Measurements from ENCODE around the gene SETBP1. TPM values are rescaled to one million over a fixed set of nuclear protein-coding genes. Genes with fewer than 3 reads are reported as not detected.

The SETBP1 gene
- total RNA-seq, 1 donor from 2014 or later = 131 TPM

DNA sequence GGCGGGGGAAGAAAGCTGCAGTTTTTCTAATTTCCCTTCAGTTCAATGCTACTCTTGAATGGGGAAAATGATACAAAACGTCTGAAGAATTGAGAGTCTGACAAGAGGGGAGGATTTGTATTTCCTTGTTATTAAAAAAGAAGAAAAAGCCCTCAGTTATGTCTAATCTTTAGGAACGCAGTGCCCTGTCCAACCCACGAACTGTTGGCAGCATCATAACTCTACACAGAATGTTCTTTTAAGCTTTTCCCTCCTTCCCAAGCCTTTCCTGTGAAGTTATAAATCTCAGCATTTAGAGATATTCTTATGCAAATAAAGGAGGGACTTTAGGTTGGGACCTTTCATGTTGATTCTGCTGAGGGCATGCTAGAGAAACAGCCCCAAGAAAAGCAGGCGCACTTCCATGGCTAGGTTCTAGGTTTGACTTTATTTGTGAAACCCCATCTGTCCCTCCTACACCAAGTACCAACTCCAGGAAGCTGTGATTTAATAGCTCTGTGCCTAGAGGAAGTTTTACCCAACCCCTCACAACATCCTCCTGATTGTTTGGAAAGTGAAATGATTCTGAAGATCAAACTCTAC is 288.6 kb downstream of the SETBP1 start:
- TF ChIP-seq, protein P1, sequence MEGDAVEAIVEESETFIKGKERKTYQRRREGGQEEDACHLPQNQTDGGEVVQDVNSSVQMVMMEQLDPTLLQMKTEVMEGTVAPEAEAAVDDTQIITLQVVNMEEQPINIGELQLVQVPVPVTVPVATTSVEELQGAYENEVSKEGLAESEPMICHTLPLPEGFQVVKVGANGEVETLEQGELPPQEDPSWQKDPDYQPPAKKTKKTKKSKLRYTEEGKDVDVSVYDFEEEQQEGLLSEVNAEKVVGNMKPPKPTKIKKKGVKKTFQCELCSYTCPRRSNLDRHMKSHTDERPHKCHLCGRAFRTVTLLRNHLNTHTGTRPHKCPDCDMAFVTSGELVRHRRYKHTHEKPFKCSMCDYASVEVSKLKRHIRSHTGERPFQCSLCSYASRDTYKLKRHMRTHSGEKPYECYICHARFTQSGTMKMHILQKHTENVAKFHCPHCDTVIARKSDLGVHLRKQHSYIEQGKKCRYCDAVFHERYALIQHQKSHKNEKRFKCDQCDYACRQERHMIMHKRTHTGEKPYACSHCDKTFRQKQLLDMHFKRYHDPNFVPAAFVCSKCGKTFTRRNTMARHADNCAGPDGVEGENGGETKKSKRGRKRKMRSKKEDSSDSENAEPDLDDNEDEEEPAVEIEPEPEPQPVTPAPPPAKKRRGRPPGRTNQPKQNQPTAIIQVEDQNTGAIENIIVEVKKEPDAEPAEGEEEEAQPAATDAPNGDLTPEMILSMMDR (IDR thresholded peaks at IDR 0.05; ENCODE audit: unreplicated experiment) = no peak
- H3K27ac Mint-ChIP-seq (ENCODE audit: unreplicated experiment) = peak overlapping the region; percentile 14
- H3K9me3 Mint-ChIP-seq (ENCODE audit: unreplicated experiment) = no peaks in the 10 kb centered on the region
- peaks cover 25% of the 10 kb centered on the region for H3K36me3 Mint-ChIP-seq (ENCODE audit: low read depth, unreplicated experiment)
- peaks cover 5% of the 10 kb centered on the region for H3K27me3 Mint-ChIP-seq (ENCODE audit: unreplicated experiment)
- H3K4me1 Mint-ChIP-seq (ENCODE audit: unreplicated experiment) = peaks cover 43% of the 10 kb centered on the region
- H3K4me3 Mint-ChIP-seq (ENCODE audit: unreplicated experiment) = no peak overlapping the region
- no peak for DNase-seq (ENCODE audit: low spot score)

DNA sequence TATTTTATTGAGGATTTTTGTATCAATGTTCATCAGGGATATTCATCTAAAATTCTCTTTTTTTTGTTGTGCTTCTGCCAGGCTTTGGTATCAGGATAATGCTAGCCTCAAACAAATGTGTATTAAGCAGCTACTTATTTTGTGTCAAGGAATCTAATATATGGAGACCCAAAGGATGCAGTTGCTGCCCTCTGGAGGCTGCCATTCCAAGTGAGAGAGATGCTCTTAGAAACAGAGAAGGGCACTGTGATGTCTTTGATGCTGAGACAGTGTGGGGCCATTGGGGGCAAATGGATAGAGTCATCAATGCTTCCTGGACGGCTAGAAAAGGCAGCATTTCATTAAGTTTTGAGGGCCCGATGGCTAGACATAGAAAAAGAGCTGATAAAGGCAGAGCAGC is 292.6 kb downstream of the SETBP1 start:
- Mint-ChIP-seq H3K36me3 (ENCODE audit: low read depth, unreplicated experiment) (peaks cover 8% of the 10 kb centered on the region), H3K27ac (ENCODE audit: unreplicated experiment) (no peak overlapping the region), H3K27me3 (ENCODE audit: unreplicated experiment) (peaks cover 2% of the 10 kb centered on the region), H3K4me1 (ENCODE audit: unreplicated experiment) (peaks cover 50% of the 10 kb centered on the region), H3K9me3 (ENCODE audit: unreplicated experiment) (no peaks in the 10 kb centered on the region), H3K4me3 (ENCODE audit: unreplicated experiment) (peak overlapping the region; percentile 73)
- TF ChIP-seq, protein P1 (IDR thresholded peaks at IDR 0.05; ENCODE audit: unreplicated experiment) = no peak
- no peak for DNase-seq (ENCODE audit: low spot score)

DNA sequence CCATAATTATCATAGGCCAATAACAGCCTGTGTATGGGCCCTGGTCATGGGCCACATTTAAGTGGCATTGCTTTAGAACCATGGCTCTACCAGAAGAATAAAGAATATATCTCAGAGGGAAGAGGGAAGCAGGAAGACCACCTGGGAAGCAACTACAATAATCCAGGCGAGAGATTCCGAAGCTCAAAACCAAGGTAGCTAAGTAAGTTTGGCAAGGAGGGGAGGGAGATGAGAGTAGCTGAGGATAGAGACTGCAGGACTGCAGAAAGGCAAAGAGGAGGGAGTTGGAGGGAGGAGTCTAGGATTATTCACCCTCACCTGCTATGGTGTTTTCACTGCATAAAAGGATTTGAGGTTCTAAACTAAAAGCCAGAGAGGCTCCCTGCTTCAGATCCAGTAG is 293.5 kb downstream of the SETBP1 start:
- Mint-ChIP-seq H3K27me3 (ENCODE audit: unreplicated experiment) (peaks cover 2% of the 10 kb centered on the region), H3K4me3 (ENCODE audit: unreplicated experiment) (peak overlapping the region; percentile 38), H3K9me3 (ENCODE audit: unreplicated experiment) (no peaks in the 10 kb centered on the region), H3K27ac (ENCODE audit: unreplicated experiment) (no peak overlapping the region), H3K36me3 (ENCODE audit: low read depth, unreplicated experiment) (peaks cover 14% of the 10 kb centered on the region), H3K4me1 (ENCODE audit: unreplicated experiment) (peaks cover 41% of the 10 kb centered on the region)
- TF ChIP-seq, protein P1 (IDR thresholded peaks at IDR 0.05; ENCODE audit: unreplicated experiment) = no peak
- DNase-seq (ENCODE audit: low spot score) = no peak

DNA sequence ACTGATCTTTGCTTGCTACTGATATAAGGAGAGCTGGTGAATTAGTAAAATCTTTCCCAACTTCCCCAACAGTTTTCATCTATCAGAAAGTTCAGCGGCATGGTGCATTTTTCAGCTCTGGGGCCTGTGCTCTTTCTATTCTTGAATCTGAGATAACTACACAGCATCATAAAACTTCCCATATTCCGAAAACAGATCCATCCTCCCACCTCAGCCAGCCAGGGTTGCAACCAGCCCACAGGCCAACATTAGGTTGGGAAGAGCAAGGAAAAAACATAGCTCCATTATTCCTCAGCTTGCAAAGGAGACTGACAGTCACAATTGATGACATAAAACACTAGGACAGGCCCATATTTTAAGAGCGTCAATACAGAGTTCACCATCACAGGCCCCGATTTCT is 297.2 kb downstream of the SETBP1 start:
- Mint-ChIP-seq H3K4me1 (ENCODE audit: unreplicated experiment) (peaks cover 24% of the 10 kb centered on the region), H3K4me3 (ENCODE audit: unreplicated experiment) (no peak overlapping the region), H3K36me3 (ENCODE audit: low read depth, unreplicated experiment) (peaks cover 14% of the 10 kb centered on the region), H3K9me3 (ENCODE audit: unreplicated experiment) (no peaks in the 10 kb centered on the region), H3K27ac (ENCODE audit: unreplicated experiment) (no peak overlapping the region), H3K27me3 (ENCODE audit: unreplicated experiment) (peaks cover 3% of the 10 kb centered on the region)
- TF ChIP-seq, protein P1 (IDR thresholded peaks at IDR 0.05; ENCODE audit: unreplicated experiment) = no peak
- no peak for DNase-seq (ENCODE audit: low spot score)

DNA sequence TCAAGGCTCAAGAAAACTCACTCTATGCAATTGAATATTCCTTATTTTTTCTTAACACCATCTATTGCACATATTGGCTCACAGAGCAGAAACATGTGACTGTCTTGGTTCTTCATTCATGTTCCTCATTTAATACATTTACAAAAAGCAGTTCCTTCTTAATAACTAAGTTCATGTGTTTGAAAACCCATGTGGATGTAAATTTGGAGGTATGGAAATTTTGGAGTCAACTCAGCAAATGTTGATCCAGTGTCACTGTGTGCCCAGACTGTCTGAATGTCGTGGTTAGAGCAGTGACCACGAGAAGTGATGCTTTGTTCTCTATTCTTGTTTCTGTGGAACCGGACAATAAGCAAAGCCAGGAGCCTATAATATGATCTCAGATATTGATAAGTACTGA is 299.1 kb downstream of the SETBP1 start:
- Mint-ChIP-seq H3K4me1 (ENCODE audit: unreplicated experiment) (peaks cover 13% of the 10 kb centered on the region), H3K4me3 (ENCODE audit: unreplicated experiment) (no peak overlapping the region), H3K9me3 (ENCODE audit: unreplicated experiment) (no peaks in the 10 kb centered on the region), H3K27me3 (ENCODE audit: unreplicated experiment) (peaks cover 1% of the 10 kb centered on the region), H3K27ac (ENCODE audit: unreplicated experiment) (no peak overlapping the region), H3K36me3 (ENCODE audit: low read depth, unreplicated experiment) (peaks cover 11% of the 10 kb centered on the region)
- TF ChIP-seq, protein P1 (IDR thresholded peaks at IDR 0.05; ENCODE audit: unreplicated experiment) = no peak
- DNase-seq (ENCODE audit: low spot score) = no peak

All from endothelial cell (in vitro differentiated cells).